Hepatocyte (in vitro differentiated cells): ENCODE measurements around the gene IL1RAPL2. TPM values are rescaled to one million over a fixed set of nuclear protein-coding genes. Genes with fewer than 3 reads are reported as not detected.

Source experiments
- DNase-seq: peaks from one replicate; pipeline ENCODE4 v3.0.0-alpha.2; 2016; ENCODE audit warnings: low spot score
- H2AFZ ChIP-seq: fragments of 200-600 bp; sonication (generic); 2 replicates; pipeline ENCODE4 v1.6.0; 2016; ENCODE audit warnings: antibody characterized with exemption, mild to moderate bottlenecking
- H3K27ac ChIP-seq: fragments of 200-600 bp; sonication (generic); 2 replicates; pipeline ENCODE4 v1.5.1; 2016; ENCODE audit warnings: mild to moderate bottlenecking
- H3K27me3 ChIP-seq: fragments of 200-600 bp; sonication (generic); 2 replicates; pipeline ENCODE4 v1.6.1; 2016
- H3K36me3 ChIP-seq: fragments of 200-600 bp; sonication (generic); replicated peaks from 2 replicates; pipeline ENCODE4 v1.5.1; 2016; ENCODE audit warnings: low read depth; ENCODE audit not compliant: insufficient read depth
- H3K4me1 ChIP-seq: fragments of 200-600 bp; sonication (generic); 2 replicates; pipeline ENCODE4 v1.5.1; 2016; ENCODE audit warnings: mild to moderate bottlenecking, moderate library complexity; ENCODE audit not compliant: insufficient read depth
- H3K4me2 ChIP-seq: fragments of 200-600 bp; sonication (generic); 2 replicates; pipeline ENCODE4 v1.6.0; 2016
- H3K4me3 ChIP-seq: fragments of 200-600 bp; sonication (generic); 2 replicates; pipeline ENCODE4 v1.5.1; 2016; ENCODE audit warnings: mild to moderate bottlenecking
- H3K79me2 ChIP-seq: fragments of 200-600 bp; sonication (generic); 2 replicates; pipeline ENCODE4 v1.6.0; 2017; ENCODE audit warnings: mild to moderate bottlenecking
- H3K9me2 ChIP-seq: fragments of 200-600 bp; sonication (generic); replicated peaks from 2 replicates; pipeline ENCODE4 v1.6.0; 2017; ENCODE audit warnings: mild to moderate bottlenecking; ENCODE audit not compliant: insufficient read depth
- H3K9me3 ChIP-seq: fragments of 200-600 bp; sonication (generic); 2 replicates; pipeline ENCODE4 v1.5.1; 2016; ENCODE audit warnings: low read depth, mild to moderate bottlenecking
- H4K20me1 ChIP-seq: fragments of 200-600 bp; sonication (generic); 2 replicates; pipeline ENCODE4 v1.6.0; 2016; ENCODE audit warnings: mild to moderate bottlenecking; ENCODE audit not compliant: insufficient read depth, poor library complexity, severe bottlenecking
- CTCF ChIP-seq: fragments of 200-600 bp; sonication (generic); IDR thresholded peaks from 2 replicates; pipeline ENCODE4 v1.5.1; 2016; ENCODE audit warnings: antibody characterized with exemption, mild to moderate bottlenecking; ENCODE audit not compliant: poor library complexity
- EZH2 ChIP-seq: fragments of 200-600 bp; sonication (generic); IDR thresholded peaks from 2 replicates; pipeline ENCODE4 v1.6.1; 2016; ENCODE audit warnings: antibody characterized with exemption, mild to moderate bottlenecking, borderline replicate concordance
- EZH2phosphoT487 ChIP-seq: fragments of 200-600 bp; sonication (generic); IDR thresholded peaks from one replicate; pipeline ENCODE4 v1.6.1; 2018; ENCODE audit warnings: antibody characterized with exemption, mild to moderate bottlenecking, low read depth, moderate library complexity; ENCODE audit not compliant: unreplicated experiment, severe bottlenecking
- WGBS: methylation state at CpG from one replicate; pipeline ENCODE4 v1.1.6; 2016; ENCODE audit warnings: low lambda C conversion rate; ENCODE audit errors: missing lambda C conversion rate; 5-methylcytosine and 5-hydroxymethylcytosine counted together
- polyA plus RNA-seq: library from polyadenylated mRNA; unstranded; fragments of >200 nt; fragmentation: Nextera tagmentation; extraction: Ambion mirVana; gene quantifications from 2 replicates; pipeline ENCODE4 v1.2.1, GENCODE V29; 2016
- total RNA-seq: library from RNA; depleted of rRNA; stranded (reverse); fragments of >200 nt; gene quantifications from 2 replicates; pipeline ENCODE4 v1.2.3, GENCODE V29; 2014

IL1RAPL2 gene
- total and polyA plus RNA-seq, 2 experiments from 2014 or later, result 0.40 TPM; not detected in 1

- Histone ChIP-seq H3K9me2 (no peaks in the 10 kb centered on the region), H3K27ac (no peak overlapping the region)
These were observed 998.5 kb downstream of the IL1RAPL2 start for GRCh38 chrX:105564501-105564900.

GRCh38 chrX:105565856-105566255, 999.9 kb downstream of the IL1RAPL2 start:
- Histone ChIP-seq H4K20me1 (no peaks in the 10 kb centered on the region), H3K9me3 (no peaks in the 10 kb centered on the region), H3K4me2 (no peak overlapping the region), H3K4me1 (no peaks in the 10 kb centered on the region), H3K36me3 (no peaks in the 10 kb centered on the region), H3K27me3 (no peaks in the 10 kb centered on the region), H3K9me2 (no peaks in the 10 kb centered on the region), H3K79me2 (no peaks in the 10 kb centered on the region), H3K27ac (no peak overlapping the region), H2AFZ (no peak overlapping the region), H3K4me3 (no peak overlapping the region)
- no peak for DNase-seq
- 68% methylated on average over 2 of the region's 2 CpGs for WGBS
- TF ChIP-seq CTCF (no peak), EZH2 (no peak), EZH2phosphoT487 (no peak)

More at GRCh38 chrX:105564501-105564900, 998.5 kb downstream of the IL1RAPL2 start:
- Histone ChIP-seq H3K27me3 (no peaks in the 10 kb centered on the region), H3K4me1 (no peaks in the 10 kb centered on the region), H3K4me2 (no peak overlapping the region), H3K79me2 (no peaks in the 10 kb centered on the region), H3K36me3 (no peaks in the 10 kb centered on the region), H3K4me3 (no peak overlapping the region), H2AFZ (no peak overlapping the region), H3K9me3 (no peaks in the 10 kb centered on the region), H4K20me1 (no peaks in the 10 kb centered on the region)
- TF ChIP-seq EZH2phosphoT487 (no peak), EZH2 (no peak)
- 64% methylated on average over 1 of the region's 1 CpG for WGBS
- DNase-seq, result no peak

- TF ChIP-seq EZH2 (no peak), EZH2phosphoT487 (no peak), CTCF (no peak)
- H2AFZ ChIP-seq, result no peak overlapping the region
- H3K4me3 ChIP-seq, result no peak overlapping the region
- no peak overlapping the region for H3K27ac ChIP-seq
- H3K4me1 ChIP-seq, result no peaks in the 10 kb centered on the region
- no peak for DNase-seq
- H3K9me2 ChIP-seq, result no peaks in the 10 kb centered on the region
- H4K20me1 ChIP-seq, result no peaks in the 10 kb centered on the region
- no peaks in the 10 kb centered on the region for H3K9me3 ChIP-seq
- no peaks in the 10 kb centered on the region for H3K27me3 ChIP-seq
- H3K4me2 ChIP-seq, result no peak overlapping the region
- H3K79me2 ChIP-seq, result no peaks in the 10 kb centered on the region
- H3K36me3 ChIP-seq, result no peaks in the 10 kb centered on the region
These were observed 1001.1 kb downstream of the IL1RAPL2 start for GRCh38 chrX:105567082-105567481.

GRCh38 chrX:105608745-105609144, 1042.7 kb downstream of the IL1RAPL2 start:
- no peak overlapping the region for H3K27ac ChIP-seq

More at GRCh38 chrX:105608745-105609144, 1042.7 kb downstream of the IL1RAPL2 start:
- Histone ChIP-seq H3K9me3 (no peaks in the 10 kb centered on the region), H3K4me3 (no peak overlapping the region), H3K4me1 (no peaks in the 10 kb centered on the region), H3K27me3 (no peaks in the 10 kb centered on the region), H2AFZ (no peak overlapping the region), H3K4me2 (no peak overlapping the region), H3K79me2 (no peaks in the 10 kb centered on the region), H3K36me3 (no peaks in the 10 kb centered on the region), H3K9me2 (peaks cover 4% of the 10 kb centered on the region), H4K20me1 (no peaks in the 10 kb centered on the region)
- no peak for DNase-seq
- WGBS, result 67% methylated on average over 2 of the region's 2 CpGs
- TF ChIP-seq CTCF, result no peak
- TF ChIP-seq EZH2phosphoT487, result no peak
- no peak for TF ChIP-seq EZH2
